Fibroblast of pulmonary artery (primary cell): Measurements from ENCODE around the gene EPHB1.

Source experiments
- DNase-seq: peaks from one replicate; pipeline ENCODE4 v3.0.0-alpha.2; 2010; ENCODE audit warnings: low read depth
- H3K4me3 ChIP-seq: replicated peaks from 2 replicates; pipeline ENCODE4 v1.5.1; 2011; ENCODE audit warnings: low read depth, mild to moderate bottlenecking, control low read depth, low read length, moderate library complexity
- TF ChIP-seq, protein P1 (sequence below): IDR thresholded peaks from 2 replicates; pipeline ENCODE4 v1.5.1; 2011; ENCODE audit warnings: mild to moderate bottlenecking, control low read depth, low read length, inconsistent platforms; ENCODE audit errors: missing control alignments

Gene EPHB1

DNA sequence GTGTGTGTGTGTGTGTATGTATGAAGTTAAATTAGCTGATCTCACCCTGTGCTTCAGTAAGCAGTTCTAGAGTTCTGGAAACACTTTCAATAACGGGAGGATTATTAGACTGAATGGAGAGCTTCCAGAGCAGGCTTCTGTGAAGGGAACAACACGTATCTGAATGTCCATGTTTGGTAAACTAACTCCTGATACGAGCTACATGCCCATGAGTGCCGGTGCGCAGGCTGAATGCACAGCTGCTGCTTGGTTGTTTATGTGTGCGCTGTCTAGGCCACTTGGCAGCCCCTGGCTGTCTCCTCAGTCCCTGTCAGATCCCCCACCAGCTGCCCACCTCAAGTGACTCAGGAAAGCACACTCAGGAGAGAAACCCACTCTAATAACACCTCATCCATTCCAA is 137.0 kb downstream of the EPHB1 start:
- TF ChIP-seq, protein P1, sequence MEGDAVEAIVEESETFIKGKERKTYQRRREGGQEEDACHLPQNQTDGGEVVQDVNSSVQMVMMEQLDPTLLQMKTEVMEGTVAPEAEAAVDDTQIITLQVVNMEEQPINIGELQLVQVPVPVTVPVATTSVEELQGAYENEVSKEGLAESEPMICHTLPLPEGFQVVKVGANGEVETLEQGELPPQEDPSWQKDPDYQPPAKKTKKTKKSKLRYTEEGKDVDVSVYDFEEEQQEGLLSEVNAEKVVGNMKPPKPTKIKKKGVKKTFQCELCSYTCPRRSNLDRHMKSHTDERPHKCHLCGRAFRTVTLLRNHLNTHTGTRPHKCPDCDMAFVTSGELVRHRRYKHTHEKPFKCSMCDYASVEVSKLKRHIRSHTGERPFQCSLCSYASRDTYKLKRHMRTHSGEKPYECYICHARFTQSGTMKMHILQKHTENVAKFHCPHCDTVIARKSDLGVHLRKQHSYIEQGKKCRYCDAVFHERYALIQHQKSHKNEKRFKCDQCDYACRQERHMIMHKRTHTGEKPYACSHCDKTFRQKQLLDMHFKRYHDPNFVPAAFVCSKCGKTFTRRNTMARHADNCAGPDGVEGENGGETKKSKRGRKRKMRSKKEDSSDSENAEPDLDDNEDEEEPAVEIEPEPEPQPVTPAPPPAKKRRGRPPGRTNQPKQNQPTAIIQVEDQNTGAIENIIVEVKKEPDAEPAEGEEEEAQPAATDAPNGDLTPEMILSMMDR: no peak
- DNase-seq: no peak
- H3K4me3 ChIP-seq: no peak overlapping the region

DNA sequence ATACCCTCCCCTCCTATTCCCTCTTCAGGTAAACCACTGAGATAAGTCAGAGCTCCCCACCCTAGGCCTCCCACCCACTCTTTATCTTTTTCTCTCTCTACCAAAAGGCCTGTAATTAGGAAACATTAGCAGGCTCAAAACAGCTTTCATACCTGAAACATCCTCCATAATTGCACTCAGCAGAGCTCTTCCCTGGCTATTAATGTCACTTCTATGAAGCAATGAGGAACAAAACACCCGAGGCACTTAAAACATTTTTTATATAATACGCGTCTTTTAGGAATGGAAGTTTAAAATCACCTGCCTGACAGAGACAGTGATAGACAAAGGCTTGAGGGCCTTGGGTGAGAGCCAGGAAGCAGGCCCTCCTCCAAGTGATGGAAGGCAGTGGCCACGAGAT is 138.9 kb downstream of the EPHB1 start:
- no peak for DNase-seq
- H3K4me3 ChIP-seq: no peak overlapping the region
- TF ChIP-seq, protein P1: no peak

DNA sequence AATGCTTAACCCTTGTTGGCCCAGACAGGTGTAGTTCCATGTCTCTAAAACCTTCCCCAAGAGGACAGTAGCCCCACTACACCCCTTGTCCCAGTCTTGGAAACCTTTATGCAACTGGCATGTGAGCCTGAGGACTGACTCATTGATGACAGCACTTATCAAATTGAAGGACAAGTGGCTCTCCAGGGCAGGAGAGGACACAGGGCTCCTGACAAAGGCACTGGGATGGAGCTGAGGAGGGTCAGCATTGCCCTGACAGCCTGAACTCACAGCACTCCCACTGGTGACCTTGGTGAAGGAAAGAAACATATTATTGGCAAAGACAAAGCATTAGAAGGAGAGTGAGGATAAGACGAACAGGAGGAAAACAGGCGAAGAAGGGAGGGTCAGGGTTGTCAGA is 139.9 kb downstream of the EPHB1 start:
- TF ChIP-seq, protein P1: no peak
- no peak for DNase-seq
- H3K4me3 ChIP-seq: no peak overlapping the region

DNA sequence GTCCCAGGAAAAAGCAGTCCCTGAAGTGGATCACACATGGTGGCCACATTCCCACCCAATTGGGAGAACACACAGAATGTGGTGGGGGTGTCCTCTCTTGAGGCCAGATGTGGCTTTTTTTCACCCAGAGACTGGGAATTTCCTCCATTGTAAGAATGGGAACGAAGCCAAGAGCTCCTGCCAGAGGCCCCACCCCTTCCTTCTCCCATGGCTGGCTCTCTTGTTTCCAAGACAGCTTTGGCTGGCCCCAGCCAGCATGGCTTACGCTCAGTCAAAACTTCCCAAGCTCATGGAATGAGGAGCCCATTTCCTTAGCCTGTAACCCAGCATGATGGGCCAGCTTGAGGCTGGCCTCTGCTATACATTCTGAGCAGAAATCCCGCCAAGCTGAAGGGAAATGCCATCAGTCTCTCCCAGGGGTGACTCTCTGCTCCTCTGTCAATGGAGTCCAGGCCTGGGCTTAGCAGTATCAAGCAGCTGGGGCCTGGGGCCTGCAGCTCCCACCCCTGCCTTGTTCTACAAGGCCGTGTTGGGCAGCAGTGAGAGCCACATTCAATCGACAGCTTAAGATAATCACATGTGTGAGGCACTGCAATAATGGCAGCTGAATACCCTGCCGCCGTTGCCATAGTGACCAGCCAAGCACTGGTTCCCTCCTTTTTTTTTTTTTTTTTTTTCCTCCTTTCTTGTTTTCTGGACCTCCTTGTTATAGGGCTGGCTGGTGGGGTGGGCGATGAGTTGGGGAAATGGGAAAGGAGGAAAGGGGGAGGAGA is 142.4 kb downstream of the EPHB1 start:
- TF ChIP-seq, protein P1: no peak
- H3K4me3 ChIP-seq: no peak overlapping the region
- no peak for DNase-seq

DNA sequence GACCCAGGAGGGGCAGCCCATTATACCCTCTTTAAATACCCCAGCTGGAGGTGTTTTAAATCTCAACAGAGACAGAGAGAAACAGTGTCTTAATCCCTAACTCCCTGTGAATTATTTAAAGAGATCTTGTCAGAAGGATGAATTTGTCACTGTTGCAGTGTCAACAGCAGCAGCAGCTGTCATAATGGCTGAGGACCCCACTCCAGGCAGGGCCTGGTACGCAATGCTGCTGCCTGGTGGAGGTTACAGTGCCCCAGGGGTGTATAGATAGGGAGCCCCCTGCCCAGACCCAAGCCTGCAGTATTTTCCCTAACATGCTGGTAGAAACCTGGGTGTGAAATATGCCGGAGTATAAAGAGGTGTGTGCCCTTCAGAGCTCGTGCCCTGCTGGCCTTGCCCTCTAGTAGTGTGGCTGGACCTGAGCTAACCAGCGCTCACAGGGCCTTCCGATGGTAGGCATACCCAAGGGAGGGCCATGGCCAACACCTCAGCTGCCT is 143.0 kb downstream of the EPHB1 start:
- TF ChIP-seq, protein P1: no peak
- no peak for DNase-seq
- no peak overlapping the region for H3K4me3 ChIP-seq

DNA sequence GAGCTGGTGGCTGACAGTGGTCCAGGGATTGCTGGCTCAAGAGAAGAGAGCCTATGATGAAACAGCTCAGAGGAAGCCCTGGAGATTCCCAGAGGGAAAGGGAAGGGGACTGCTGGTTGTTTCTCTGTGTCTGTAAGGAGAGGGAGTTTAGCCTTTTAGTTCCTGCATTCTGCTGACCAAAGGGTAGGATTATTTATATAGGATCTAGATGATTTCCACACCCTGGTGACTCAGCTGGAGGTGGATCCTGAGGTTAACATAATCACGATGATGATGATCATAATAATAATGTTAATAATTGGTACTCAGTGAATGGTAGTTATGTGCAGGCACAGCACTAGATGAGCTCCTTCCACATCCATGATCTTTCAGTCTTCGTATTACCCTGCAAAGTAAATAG is 144.9 kb downstream of the EPHB1 start:
- TF ChIP-seq, protein P1: no peak
- DNase-seq: no peak
- no peak overlapping the region for H3K4me3 ChIP-seq

DNA sequence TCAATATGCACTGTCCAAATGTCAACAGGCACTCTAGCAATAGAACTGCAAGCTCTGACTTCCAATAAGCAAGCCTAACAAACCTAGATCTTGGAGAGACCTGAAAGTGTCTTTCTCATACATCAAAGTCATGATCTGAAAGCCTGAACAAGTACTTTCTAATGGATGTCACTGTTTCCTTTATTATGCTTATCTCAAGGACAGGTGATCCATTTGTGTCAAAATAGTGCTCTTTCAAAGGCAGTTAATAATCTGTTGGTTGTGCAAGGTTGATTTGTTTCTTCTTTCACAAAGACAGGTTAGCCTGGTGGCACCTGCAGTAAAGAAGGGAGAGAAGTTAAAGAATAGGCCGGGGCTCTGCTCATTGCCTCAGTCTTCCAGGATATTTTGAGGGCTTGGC is 146.8 kb downstream of the EPHB1 start:
- H3K4me3 ChIP-seq: no peak overlapping the region
- TF ChIP-seq, protein P1: no peak
- DNase-seq: no peak
